Measurements from ENCODE around the gene THSD7B. TPM values are rescaled to one million over a fixed set of nuclear protein-coding genes. Genes with fewer than 3 reads are reported as not detected.

The THSD7B gene, protein sequence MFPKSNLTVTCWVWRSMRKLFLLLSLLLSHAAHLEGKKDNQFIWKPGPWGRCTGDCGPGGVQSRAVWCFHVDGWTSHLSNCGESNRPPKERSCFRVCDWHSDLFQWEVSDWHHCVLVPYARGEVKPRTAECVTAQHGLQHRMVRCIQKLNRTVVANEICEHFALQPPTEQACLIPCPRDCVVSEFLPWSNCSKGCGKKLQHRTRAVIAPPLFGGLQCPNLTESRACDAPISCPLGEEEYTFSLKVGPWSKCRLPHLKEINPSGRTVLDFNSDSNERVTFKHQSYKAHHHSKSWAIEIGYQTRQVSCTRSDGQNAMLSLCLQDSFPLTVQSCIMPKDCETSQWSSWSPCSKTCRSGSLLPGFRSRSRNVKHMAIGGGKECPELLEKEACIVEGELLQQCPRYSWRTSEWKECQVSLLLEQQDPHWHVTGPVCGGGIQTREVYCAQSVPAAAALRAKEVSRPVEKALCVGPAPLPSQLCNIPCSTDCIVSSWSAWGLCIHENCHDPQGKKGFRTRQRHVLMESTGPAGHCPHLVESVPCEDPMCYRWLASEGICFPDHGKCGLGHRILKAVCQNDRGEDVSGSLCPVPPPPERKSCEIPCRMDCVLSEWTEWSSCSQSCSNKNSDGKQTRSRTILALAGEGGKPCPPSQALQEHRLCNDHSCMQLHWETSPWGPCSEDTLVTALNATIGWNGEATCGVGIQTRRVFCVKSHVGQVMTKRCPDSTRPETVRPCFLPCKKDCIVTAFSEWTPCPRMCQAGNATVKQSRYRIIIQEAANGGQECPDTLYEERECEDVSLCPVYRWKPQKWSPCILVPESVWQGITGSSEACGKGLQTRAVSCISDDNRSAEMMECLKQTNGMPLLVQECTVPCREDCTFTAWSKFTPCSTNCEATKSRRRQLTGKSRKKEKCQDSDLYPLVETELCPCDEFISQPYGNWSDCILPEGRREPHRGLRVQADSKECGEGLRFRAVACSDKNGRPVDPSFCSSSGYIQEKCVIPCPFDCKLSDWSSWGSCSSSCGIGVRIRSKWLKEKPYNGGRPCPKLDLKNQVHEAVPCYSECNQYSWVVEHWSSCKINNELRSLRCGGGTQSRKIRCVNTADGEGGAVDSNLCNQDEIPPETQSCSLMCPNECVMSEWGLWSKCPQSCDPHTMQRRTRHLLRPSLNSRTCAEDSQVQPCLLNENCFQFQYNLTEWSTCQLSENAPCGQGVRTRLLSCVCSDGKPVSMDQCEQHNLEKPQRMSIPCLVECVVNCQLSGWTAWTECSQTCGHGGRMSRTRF (N-terminal part only)
- not detected in 5 replicates for total RNA-seq (2022; extraction: Qiagen RNA extraction; ENCODE audit: low read depth)

DNA sequence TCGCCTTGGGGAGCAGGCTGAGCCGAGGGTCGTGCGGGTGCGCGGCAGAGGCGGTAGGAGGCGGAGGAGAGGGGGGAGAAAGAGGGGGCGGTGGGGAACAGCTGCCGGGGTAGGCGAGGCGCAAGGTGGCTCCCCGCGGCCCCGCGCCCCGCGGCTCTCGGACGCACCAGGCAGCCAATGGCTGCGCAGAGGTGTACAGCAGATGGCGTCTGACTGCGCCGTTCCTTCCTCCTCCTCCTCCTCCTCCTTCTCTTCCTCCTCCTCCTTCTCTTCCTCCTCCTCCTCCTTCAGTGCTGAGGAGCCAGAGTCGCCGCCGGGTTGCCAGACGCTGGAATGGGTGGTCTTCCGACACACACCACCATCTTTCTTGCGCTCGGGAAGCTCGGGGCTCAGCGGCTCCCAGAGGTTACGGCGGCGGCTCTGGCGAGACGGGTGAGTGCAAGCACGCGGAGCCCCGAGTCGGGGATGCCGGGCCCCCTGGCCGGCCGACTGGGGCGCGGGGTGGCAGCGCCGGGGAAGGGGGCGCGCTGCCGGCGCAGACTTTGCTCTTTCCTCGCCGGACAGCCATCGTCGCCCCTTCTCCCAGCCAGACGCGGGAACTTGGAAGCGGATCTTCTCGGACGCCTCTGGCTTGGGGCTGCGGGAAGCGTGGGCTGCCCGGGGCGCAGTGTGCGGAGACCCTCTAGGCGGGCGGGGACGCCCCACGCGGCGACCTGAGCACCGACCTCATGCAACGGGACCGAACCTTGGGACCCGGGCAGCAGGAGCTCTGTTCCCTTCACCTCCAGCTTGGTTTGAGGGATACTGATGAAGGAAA, at the start of gene THSD7B:
THSD7B (plus strand) TSS at position 290 of the 817 bp plus-strand sequence. CDS start 116,634 bp downstream, outside the sequence.

All from A549 treated with CpdA at 1 μM for 4 hours (cell line).